Colonic mucosa (tissue), 4 donors: ENCODE measurements around the gene SPATS2L. TPM values are rescaled to one million over a fixed set of nuclear protein-coding genes. Genes with fewer than 3 reads are reported as not detected.
A peak's percentile ranks its signal among the peaks of the same experiment; 100 is the strongest.

Source experiments
- DNase-seq: peaks from one replicate; pipeline ENCODE4 v3.0.0-alpha.2; 2020
- H3K27ac ChIP-seq: fragments of 200-600 bp; one replicate; pipeline ENCODE4 v1.8.0; 2021
- H3K27me3 ChIP-seq: fragments of 200-600 bp; one replicate; pipeline ENCODE4 v1.8.0; 2021
- H3K36me3 ChIP-seq: fragments of 200-600 bp; one replicate; pipeline ENCODE4 v1.8.0; 2021
- H3K4me1 ChIP-seq: fragments of 200-600 bp; one replicate; pipeline ENCODE4 v1.8.0; 2021; ENCODE audit warnings: mild to moderate bottlenecking
- H3K4me3 ChIP-seq: fragments of 200-600 bp; one replicate; pipeline ENCODE4 v1.8.0; 2021
- H3K9ac ChIP-seq, 2 donors: one replicate each; pipeline ENCODE4 v1.7.0; 2013; ENCODE audit warnings: control low read depth in 2 of 2, low read depth in 2 of 2, low read length in 2 of 2
- H3K9me3 ChIP-seq: fragments of 200-600 bp; one replicate; pipeline ENCODE4 v1.8.0; 2021
- intact Hi-C: fragments of 100-400 bp; cut with DNase I; formaldehyde crosslinking; loops from one replicate; pipeline ENCODE4 v1.14.1; 2022
- total RNA-seq, 2 donors: library from RNA; stranded (reverse); fragmentation: NEBNext Ultra II Directional in 1 of 2; extraction: Animal tissue kit (Norgen Biotek cat#: 25700) in 1 of 2; gene quantifications; one replicate each; pipeline ENCODE4 v1.2.1, GENCODE V29; 2021
- TF ChIP-seq, protein P1 (sequence below): fragments of 200-600 bp; IDR thresholded peaks from one replicate; pipeline ENCODE4 v1.8.0; 2022; ENCODE audit warnings: antibody characterized with exemption, mild to moderate bottlenecking
- donor health status: healthy.
- donor health status: DM: no; HTN: no; CAD: no.
- donor health status: DM: no; HTN: no; CAD: no.

SPATS2L gene
- total RNA-seq, 2 donors from 2014 or later, result 151 to 187 TPM

DNA sequence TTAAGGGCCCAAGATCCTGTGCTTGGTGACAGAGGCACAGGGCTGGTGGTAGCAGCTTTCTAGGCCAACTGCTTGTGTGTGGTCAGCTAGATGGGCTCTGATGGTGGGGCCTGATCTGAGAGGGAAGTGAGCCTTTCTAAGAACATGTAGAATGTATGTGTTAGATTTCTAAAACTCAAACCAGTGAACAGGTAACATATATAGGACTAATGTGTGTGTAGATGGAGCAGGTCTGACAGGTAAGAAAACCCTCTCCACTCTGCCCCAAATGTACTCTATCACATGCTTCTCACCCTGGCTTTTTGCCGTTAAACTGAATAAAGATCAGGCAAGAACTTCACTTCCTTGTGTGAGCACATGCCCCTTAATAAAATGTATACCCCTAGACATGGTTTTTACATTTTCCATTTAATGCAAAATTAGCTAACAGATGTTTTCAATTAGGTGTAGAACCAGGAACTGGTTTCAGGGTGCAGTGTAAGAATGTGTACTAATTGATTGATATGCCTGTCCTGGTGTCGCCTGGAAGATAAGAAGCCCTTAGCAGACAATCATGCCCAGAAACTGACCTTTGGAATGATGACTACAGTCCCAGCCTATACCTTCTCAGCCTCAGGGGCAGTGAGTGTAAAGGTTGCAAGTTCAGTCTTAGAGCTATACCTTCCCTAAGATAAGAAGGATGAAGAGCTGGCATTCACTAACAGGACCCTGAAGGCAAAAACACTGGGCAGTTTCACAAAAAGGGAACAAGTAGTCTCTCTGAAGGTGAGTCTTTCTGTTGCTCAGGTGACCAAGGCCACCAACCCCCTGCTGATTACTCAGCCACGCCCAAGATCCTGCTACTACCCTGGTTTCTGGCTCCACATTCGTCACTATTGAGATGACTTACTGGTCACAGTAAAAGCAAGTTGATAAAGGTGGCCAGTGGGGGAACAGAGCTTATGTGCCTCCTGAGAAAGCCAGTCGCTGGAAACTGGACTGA is 71.2 kb downstream of the SPATS2L start:
- Histone ChIP-seq H3K27me3 (no peaks in the 10 kb centered on the region), H3K36me3 (no peaks in the 10 kb centered on the region), H3K27ac (peak overlapping the region; percentile 91), H3K4me3 (peak overlapping the region; percentile 25), H3K9me3 (no peaks in the 10 kb centered on the region), H3K9ac (peak overlapping the region; percentile 38 to 67), H3K4me1 (peaks cover 16% of the 10 kb centered on the region)
- TF ChIP-seq, protein P1, sequence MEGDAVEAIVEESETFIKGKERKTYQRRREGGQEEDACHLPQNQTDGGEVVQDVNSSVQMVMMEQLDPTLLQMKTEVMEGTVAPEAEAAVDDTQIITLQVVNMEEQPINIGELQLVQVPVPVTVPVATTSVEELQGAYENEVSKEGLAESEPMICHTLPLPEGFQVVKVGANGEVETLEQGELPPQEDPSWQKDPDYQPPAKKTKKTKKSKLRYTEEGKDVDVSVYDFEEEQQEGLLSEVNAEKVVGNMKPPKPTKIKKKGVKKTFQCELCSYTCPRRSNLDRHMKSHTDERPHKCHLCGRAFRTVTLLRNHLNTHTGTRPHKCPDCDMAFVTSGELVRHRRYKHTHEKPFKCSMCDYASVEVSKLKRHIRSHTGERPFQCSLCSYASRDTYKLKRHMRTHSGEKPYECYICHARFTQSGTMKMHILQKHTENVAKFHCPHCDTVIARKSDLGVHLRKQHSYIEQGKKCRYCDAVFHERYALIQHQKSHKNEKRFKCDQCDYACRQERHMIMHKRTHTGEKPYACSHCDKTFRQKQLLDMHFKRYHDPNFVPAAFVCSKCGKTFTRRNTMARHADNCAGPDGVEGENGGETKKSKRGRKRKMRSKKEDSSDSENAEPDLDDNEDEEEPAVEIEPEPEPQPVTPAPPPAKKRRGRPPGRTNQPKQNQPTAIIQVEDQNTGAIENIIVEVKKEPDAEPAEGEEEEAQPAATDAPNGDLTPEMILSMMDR, result no peak
- DNase-seq, result peak; percentile 74
- intact Hi-C loops, result no loop called here

DNA sequence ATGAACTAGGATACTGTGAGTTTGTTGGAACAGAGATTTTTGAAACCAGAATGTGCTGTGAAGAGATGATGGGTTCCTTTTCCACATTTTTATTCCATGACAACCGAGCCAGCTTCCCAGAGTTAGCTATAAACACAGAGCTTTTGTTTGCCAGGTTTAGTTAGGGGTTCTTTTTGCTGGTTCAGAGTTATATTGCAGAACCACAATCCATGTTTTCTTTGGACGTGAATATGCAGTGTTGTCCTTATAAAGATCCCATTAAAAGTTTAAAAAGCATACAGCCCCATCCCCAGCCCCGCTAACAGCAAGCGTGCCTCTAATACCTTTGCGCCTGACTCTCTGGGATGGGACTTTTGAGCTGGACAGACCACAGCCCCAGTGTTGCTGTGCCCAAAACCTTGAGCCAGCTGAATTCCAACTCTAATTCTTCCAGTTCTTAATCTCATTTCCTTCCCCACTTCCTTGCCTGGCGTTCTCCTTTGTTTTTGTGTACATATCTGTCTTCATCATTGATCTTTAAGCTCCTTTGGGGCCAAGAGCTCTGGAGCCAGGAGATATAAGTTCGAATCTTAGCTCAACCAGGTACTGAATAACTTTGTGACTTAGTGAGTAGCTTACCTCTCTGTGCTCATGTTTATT is 72.3 kb downstream of the SPATS2L start:
- Histone ChIP-seq H3K9ac (peak overlapping the region; percentile 24 to 67), H3K9me3 (no peaks in the 10 kb centered on the region), H3K36me3 (no peaks in the 10 kb centered on the region), H3K27me3 (no peaks in the 10 kb centered on the region), H3K27ac (peak overlapping the region; percentile 91), H3K4me1 (peaks cover 16% of the 10 kb centered on the region), H3K4me3 (peak overlapping the region; percentile 25)
- no peak for DNase-seq
- intact Hi-C loops, result no loop called here
- TF ChIP-seq, protein P1, result no peak

DNA sequence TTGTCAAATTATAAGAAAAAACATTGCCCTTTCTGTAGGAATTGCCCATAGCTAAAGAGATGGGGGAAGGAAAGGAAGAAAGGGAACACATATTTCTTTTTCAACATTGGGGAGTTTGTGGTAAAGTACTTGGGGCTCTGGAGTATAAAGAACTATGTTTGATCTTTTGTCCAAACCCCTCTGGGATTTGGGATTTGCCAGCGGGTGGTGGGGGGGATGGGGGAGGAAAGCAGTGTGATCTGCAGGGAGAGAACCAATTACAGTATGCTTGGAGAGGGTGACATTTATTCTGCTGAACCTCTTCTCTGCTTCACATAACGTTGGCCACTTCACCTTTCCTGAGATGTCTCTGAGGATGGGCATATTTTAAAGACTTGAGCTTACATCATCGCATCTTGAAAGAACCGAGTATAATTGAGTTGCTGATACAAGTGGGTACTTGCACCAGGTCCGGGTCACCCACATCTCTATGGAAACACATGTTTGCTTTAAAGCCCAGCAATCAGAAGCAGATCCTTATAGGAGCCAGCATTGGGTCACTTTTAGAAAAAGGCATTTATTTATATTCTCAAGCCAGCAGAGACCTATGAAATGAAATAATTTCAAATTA is 73.1 kb downstream of the SPATS2L start:
- H3K9ac ChIP-seq, result peak overlapping the region; percentile 24 to 67
- no peaks in the 10 kb centered on the region for H3K27me3 ChIP-seq
- peaks cover 12% of the 10 kb centered on the region for H3K4me1 ChIP-seq
- peak overlapping the region; percentile 91 for H3K27ac ChIP-seq
- intact Hi-C loops, result no loop called here
- no peak for DNase-seq
- TF ChIP-seq, protein P1, result no peak
- no peaks in the 10 kb centered on the region for H3K9me3 ChIP-seq
- H3K36me3 ChIP-seq, result no peaks in the 10 kb centered on the region
- peak overlapping the region; percentile 25 for H3K4me3 ChIP-seq

DNA sequence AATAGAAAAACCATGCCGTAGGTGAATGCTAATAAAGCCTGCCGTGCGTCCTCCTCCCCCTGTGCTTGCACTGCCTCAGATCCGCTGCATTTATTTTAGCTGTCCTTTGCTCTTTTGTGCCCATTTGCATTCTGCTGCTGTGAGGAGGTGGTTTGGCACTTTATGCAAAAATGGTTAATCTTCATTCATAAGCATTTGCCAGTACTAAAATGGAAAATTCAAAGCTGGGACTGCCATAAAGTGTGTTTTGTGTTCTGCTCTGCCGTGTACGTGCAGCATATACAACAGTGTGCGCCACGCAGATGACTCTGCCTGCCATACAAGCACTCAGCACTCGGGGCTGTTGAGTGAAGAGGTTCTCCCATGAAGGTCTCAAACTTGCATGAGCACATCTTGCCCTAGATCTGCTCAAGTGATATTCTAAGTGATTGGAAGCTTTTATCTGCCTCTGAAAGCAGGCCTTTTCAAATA is 73.6 kb downstream of the SPATS2L start:
- H3K4me3 ChIP-seq, result no peak overlapping the region
- H3K27ac ChIP-seq, result no peak overlapping the region
- H3K27me3 ChIP-seq, result no peaks in the 10 kb centered on the region
- H3K9me3 ChIP-seq, result no peaks in the 10 kb centered on the region
- DNase-seq, result no peak
- no peaks in the 10 kb centered on the region for H3K36me3 ChIP-seq
- TF ChIP-seq, protein P1, result no peak
- intact Hi-C loops, result no loop called here
- H3K4me1 ChIP-seq, result peaks cover 9% of the 10 kb centered on the region
- peak overlapping the region in 1 of 2 donors; percentile 67 for H3K9ac ChIP-seq

DNA sequence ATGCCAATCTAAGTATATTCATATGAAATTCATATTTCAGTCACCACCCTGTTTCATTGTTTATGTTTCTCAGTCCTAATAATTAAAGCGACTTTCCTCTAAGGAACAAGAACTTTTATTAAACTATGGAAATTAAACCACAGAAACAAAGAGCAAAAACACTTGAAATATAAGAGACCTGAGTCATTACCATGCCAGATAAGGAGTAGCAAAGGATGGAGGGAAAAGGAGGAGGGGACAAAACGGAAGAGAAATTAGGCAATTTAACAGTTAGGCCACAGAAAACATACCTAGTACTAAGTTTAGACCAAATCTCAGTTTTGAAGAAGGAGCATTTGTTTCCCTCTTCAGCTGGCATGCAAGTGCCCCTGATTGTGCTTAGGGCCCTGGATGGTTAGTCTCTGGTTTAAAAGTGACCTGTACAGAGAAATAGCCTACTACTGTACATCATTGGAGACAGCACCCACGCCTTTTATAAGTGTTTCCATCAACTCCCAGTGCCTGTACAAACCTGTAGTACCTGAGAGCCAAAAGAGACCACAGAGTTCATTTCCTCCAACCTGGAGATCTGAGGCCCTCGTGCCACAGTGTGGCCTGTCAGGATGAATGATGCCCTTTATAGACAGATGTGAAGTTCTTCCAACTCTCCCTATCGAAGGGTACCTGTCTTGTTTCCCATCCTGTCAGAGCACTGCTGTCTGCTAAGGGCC is 74.5 kb downstream of the SPATS2L start:
- no peaks in the 10 kb centered on the region for H3K36me3 ChIP-seq
- intact Hi-C loops, result no loop called here
- H3K27ac ChIP-seq, result no peak overlapping the region
- no peak for DNase-seq
- no peaks in the 10 kb centered on the region for H3K9me3 ChIP-seq
- TF ChIP-seq, protein P1, result no peak
- H3K4me3 ChIP-seq, result no peak overlapping the region
- H3K9ac ChIP-seq, result no peak overlapping the region
- H3K27me3 ChIP-seq, result no peaks in the 10 kb centered on the region
- H3K4me1 ChIP-seq, result peaks cover 7% of the 10 kb centered on the region
